GM18867 (cell line): ENCODE measurements around the gene ADGRF3.
"Not testable (repeated sequence)": the region's sequence is repeated elsewhere in the genome, so short reads cannot be mapped to it uniquely, and the experiment has no call there.

ENCODE experiments used
- ATAC-seq: cut with Tn5 transposase; IDR thresholded peaks from one replicate; pipeline ENCODE4 v1.9.1; 2021; ENCODE audit warnings: mild to moderate bottlenecking, moderate library complexity; ENCODE audit not compliant: unreplicated experiment

Gene ADGRF3, protein sequence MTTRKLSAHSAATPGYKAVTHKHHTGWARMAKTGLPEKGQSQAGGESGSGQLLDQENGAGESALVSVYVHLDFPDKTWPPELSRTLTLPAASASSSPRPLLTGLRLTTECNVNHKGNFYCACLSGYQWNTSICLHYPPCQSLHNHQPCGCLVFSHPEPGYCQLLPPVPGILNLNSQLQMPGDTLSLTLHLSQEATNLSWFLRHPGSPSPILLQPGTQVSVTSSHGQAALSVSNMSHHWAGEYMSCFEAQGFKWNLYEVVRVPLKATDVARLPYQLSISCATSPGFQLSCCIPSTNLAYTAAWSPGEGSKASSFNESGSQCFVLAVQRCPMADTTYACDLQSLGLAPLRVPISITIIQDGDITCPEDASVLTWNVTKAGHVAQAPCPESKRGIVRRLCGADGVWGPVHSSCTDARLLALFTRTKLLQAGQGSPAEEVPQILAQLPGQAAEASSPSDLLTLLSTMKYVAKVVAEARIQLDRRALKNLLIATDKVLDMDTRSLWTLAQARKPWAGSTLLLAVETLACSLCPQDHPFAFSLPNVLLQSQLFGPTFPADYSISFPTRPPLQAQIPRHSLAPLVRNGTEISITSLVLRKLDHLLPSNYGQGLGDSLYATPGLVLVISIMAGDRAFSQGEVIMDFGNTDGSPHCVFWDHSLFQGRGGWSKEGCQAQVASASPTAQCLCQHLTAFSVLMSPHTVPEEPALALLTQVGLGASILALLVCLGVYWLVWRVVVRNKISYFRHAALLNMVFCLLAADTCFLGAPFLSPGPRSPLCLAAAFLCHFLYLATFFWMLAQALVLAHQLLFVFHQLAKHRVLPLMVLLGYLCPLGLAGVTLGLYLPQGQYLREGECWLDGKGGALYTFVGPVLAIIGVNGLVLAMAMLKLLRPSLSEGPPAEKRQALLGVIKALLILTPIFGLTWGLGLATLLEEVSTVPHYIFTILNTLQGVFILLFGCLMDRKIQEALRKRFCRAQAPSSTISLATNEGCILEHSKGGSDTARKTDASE

GRCh38 chr2:26346454-26347053, at the start of gene ADGRF3:
ADGRF3 (minus strand) TSS chr2:26346789; CDS start chr2:26346234, 555 bp downstream.
- ATAC-seq = no peak

GRCh38 chr2:26395394-26395793, 48.8 kb upstream of the ADGRF3 start:
- no peak for ATAC-seq

- ATAC-seq = no peak
These were observed 48.1 kb upstream of the ADGRF3 start for GRCh38 chr2:26394694-26395093.

GRCh38 chr2:26387189-26387588, 40.6 kb upstream of the ADGRF3 start:
- ATAC-seq = no peak

DNA sequence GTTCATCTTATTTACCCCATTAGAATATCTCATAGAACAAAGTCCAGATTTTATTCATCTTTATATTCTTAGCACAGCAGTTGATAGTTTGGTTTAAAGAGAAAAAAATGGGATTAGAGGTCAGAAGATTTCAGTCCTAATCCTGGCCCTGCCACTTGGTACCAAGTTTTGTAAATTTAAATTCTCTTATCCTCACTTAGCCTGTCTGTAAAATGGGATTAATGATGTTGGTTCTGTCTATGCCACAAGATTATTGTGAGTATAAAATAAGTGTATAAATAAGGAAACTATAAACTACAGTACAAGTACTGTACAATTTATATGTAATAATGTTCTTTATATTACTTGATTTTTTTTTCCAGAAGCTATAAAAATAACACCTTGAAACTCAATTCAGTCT, 38.0 kb upstream of the ADGRF3 start:
- no peak for ATAC-seq

DNA sequence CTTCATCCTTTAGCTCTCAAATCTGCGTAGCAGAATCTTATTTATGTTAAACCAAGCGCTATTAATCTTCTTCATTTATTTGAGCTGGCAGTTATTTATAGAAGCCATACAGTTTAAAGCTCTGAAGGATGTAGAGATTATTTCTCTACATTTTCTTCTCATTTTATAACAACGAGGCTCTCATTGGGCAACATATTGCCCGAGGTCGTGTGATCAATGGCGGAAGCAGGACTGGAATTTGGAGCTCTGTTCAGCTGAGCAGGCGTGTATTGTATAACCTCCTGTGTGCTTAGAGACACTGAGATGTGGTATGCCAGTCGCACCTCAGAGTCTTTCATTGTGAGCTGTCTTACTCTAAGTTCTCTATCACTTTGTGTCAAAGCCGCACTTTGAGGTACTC, 37.6 kb upstream of the ADGRF3 start:
- ATAC-seq = no peak

- no peak for ATAC-seq
These were observed 36.0 kb upstream of the ADGRF3 start for GRCh38 chr2:26382564-26382963.

DNA sequence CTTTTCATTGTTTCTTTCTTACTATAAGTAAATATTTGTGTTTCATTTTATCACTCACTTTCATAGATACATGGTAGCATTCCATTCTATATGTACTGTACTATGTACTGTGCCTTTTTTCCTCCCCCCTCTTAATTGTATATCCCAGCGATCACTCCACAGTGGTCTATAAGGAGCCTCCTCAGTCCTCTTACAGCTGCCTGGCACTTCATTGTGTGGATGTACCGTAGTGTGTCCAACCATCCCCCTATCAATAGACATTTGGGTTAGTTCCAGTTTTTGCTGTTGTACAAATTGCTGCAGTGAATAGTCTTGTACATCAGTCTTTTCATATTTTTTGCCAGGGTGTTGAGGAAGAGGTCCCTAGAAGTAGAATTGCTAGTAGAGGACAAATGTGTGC, 33.7 kb upstream of the ADGRF3 start:
- no peak for ATAC-seq

GRCh38 chr2:26376799-26377198, 30.2 kb upstream of the ADGRF3 start:
- ATAC-seq = no peak

DNA sequence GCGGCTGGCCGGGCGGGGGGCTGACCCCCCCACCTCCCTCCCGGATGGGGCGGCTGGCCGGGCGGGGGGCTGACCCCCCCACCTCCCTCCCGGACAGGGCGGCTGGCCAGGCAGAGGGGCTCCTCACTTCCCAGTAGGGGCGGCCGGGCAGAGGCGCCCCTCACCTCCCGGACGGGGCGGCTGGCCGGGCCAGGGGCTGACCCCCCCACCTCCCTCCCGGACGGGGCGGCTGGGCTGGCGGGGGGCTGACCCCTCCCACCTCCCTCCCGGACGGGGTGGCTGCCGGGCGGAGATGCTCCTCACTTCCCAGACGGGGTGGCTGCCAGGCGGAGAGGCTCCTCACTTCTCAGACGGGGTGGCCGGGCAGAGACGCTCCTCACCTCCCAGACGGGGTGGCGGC, 24.3 kb upstream of the ADGRF3 start:
- ATAC-seq = not testable (repeated sequence)

DNA sequence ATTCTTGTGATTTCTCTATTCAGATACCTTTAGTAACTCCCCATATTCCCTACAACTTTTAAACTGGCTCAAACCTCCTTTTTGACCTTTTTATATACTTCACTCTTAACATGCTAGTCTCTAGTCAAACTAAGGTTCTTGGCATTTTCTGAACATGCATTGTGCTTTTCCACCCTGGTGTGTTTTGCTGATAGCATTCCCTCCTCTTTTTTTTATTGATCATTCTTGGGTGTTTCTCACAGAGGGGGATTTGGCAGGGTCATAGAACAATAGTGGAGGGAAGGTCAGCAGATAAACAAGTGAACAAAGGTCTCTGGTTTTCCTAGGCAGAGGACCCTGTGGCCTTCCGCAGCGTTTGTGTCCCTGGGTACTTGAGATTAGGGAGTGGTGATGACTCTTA, 23.1 kb upstream of the ADGRF3 start:
- ATAC-seq = not testable (repeated sequence)

DNA sequence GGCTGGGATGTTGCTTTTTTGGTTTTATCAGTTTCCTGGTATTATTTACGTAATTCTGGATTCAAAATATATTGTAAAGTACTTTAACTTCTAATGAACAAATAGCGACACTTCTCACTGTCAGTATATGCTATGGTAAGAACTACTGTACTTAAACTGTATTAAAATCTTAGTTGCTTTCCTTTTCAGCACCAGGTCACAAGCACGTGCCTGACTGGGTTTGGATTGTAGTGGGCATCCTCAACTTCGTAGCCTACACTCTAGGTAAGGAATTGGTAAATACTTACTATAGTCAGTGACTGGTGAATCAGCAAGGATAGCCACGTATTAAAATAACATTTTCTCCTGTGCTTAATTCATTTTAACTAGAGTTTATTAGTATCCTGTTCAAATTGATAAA, 20.4 kb upstream of the ADGRF3 start:
- ATAC-seq = no peak

GRCh38 chr2:26364669-26365068, 18.1 kb upstream of the ADGRF3 start:
- no peak for ATAC-seq

- no peak for ATAC-seq
These were observed 17.4 kb upstream of the ADGRF3 start for GRCh38 chr2:26363958-26364357.

DNA sequence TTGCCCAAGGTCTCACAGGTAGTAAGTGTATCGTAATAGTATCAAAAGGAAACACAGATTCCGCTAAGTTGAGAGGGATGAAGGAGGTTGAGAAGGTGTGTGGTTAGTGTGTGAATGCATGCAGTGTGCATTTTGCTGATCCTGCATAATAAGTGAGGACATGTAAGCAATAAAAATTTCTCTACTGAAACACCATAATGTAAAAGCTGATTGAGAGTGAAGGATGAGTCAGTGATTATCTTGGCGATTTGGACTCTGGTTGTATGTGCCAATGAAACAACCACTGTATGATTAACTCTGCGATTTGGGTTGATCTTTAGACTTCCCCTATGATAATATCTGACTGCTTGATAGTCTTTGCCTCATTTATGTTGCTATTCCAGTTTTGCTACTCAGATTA, 16.7 kb upstream of the ADGRF3 start:
- no peak for ATAC-seq

GRCh38 chr2:26359886-26360473, 13.4 kb upstream of the ADGRF3 start:
- no peak for ATAC-seq

GRCh38 chr2:26356771-26357170, 10.2 kb upstream of the ADGRF3 start:
- ATAC-seq = no peak

GRCh38 chr2:26356111-26356510, 9.5 kb upstream of the ADGRF3 start:
- ATAC-seq = no peak

DNA sequence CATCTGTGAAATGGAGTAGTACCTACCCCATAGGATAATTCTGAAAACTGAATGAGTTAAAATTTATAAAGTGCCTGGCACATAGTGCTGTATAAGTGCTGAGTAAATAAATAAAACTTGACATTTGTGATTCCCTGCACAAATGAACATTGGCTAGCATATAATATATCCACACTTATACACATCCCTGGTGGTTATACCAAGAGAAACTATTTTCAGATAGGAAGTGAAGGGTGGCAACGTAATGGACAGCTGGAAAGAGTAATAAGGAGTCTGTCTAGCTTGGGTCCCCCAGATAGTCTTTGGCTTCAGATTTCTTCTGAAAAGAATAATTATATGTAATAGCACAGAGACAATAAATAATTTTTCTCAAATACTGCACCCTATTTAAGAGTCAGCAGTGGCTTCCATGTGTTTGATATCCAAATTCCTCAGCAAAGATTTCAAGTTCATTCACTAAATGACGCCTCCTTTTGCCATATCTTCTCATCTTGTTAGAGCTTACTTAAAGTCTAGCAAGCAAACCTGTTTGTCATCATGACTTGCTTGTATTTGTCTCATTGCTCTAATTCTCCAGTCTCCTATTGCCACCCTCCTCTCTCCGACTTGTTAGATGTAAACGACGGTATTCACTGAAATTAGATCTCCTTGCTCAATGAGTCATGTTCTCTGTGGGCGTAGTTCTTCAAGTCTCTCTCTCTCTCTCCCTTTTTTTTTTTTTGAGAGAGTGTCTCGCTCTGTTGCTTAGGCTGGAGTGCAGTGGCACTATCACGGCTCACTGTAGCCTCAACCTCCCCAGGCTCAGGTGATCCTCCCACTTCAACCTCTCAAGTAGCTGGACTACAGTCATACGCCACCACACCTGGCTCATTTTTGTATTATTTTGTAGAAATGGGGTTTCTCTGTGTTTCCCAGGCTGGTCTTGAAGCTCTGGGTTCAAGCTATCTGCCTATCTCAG, 8.7 kb upstream of the ADGRF3 start:
- ATAC-seq = no peak

DNA sequence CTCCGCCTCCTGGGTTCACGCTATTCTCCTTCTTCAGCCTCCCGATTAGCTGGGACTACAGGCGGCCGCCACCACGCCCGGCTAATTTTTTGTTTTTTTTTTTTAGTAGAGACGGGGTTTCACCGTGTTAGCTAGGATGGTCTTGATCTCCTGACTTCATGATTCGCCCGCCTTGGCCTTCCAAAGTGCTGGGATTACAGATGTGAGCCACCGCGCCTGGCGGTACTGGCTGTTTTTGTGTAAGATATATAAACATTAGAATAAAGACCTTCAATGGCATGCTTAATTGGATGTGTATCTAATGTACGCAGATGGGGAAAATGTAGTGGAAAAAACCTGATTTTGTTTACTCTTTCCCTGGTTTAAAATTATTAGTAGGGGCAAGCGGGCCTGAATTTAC, 7.9 kb upstream of the ADGRF3 start:
- not testable (repeated sequence) for ATAC-seq
